Neural cell (in vitro differentiated cells): ENCODE data around the gene PAN3.

Source experiments
- EP300 ChIP-seq: fragments of 450-650 bp; conservative IDR thresholded peaks from 2 replicates; pipeline ENCODE4 v1.6.1; 2014; ENCODE audit warnings: antibody characterized with exemption, mild to moderate bottlenecking, moderate library complexity; ENCODE audit not compliant: poor library complexity, severe bottlenecking
- EZH2 ChIP-seq: fragments of 200-600, 300-800 bp; shearing (Covaris generic), sonication (generic); IDR thresholded peaks from 2 replicates; pipeline ENCODE4 v1.6.1; 2014; ENCODE audit warnings: antibody characterized with exemption, low read length, borderline replicate concordance, mild to moderate bottlenecking; ENCODE audit not compliant: insufficient read depth, poor library complexity, severe bottlenecking
- MXI1 ChIP-seq: fragments of 450-650 bp; conservative IDR thresholded peaks from 2 replicates; pipeline ENCODE4 v1.6.1; 2014; ENCODE audit warnings: antibody characterized with exemption, mild to moderate bottlenecking; ENCODE audit not compliant: poor library complexity, severe bottlenecking
- POLR2AphosphoS5 ChIP-seq: IDR thresholded peaks from 2 replicates; pipeline ENCODE4 v1.6.1; 2012
- SMC3 ChIP-seq: fragments of 450-650 bp; conservative IDR thresholded peaks from 2 replicates; pipeline ENCODE4 v1.6.1; 2014; ENCODE audit warnings: antibody characterized with exemption, mild to moderate bottlenecking, moderate library complexity; ENCODE audit not compliant: poor library complexity
- TAF1 ChIP-seq: IDR thresholded peaks from 2 replicates; pipeline ENCODE4 v1.6.1; 2012; ENCODE audit warnings: low read depth
- TF ChIP-seq, protein P1 (sequence below): fragments of 450-650 bp; IDR thresholded peaks from 2 replicates; pipeline ENCODE4 v1.5.1; 2014; ENCODE audit warnings: antibody characterized with exemption, mild to moderate bottlenecking, moderate library complexity; ENCODE audit not compliant: poor library complexity, severe bottlenecking
- TF ChIP-seq, protein P2 (sequence below): IDR thresholded peaks from 2 replicates; pipeline ENCODE4 v1.6.1; 2012; ENCODE audit warnings: borderline replicate concordance

DNA sequence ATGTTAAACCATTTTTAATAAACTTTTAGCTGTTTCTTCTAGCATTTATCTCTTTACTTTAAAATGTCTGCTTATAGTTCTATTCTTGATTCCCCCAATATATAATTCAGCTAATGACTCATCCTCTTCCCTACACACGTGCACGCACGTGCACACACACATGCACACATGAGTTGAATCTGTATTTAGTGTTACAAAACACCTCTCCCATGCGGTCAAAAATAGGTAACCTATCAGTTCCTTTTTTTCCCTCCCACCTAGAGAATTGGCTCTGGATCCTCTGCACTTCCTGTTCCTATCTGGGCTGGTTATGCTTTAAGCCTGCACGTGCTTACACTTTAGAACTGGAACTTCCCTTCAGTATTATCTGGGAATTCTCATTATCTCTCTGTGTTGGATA lies 144.1 kb downstream of the PAN3 start:
- TF ChIP-seq EZH2 = no peak
- no peak for TF ChIP-seq EP300
- TF ChIP-seq POLR2AphosphoS5 = no peak
- TF ChIP-seq, protein P1, sequence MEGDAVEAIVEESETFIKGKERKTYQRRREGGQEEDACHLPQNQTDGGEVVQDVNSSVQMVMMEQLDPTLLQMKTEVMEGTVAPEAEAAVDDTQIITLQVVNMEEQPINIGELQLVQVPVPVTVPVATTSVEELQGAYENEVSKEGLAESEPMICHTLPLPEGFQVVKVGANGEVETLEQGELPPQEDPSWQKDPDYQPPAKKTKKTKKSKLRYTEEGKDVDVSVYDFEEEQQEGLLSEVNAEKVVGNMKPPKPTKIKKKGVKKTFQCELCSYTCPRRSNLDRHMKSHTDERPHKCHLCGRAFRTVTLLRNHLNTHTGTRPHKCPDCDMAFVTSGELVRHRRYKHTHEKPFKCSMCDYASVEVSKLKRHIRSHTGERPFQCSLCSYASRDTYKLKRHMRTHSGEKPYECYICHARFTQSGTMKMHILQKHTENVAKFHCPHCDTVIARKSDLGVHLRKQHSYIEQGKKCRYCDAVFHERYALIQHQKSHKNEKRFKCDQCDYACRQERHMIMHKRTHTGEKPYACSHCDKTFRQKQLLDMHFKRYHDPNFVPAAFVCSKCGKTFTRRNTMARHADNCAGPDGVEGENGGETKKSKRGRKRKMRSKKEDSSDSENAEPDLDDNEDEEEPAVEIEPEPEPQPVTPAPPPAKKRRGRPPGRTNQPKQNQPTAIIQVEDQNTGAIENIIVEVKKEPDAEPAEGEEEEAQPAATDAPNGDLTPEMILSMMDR = no peak
- TF ChIP-seq SMC3 = no peak
- no peak for TF ChIP-seq MXI1
- TF ChIP-seq, protein P2, sequence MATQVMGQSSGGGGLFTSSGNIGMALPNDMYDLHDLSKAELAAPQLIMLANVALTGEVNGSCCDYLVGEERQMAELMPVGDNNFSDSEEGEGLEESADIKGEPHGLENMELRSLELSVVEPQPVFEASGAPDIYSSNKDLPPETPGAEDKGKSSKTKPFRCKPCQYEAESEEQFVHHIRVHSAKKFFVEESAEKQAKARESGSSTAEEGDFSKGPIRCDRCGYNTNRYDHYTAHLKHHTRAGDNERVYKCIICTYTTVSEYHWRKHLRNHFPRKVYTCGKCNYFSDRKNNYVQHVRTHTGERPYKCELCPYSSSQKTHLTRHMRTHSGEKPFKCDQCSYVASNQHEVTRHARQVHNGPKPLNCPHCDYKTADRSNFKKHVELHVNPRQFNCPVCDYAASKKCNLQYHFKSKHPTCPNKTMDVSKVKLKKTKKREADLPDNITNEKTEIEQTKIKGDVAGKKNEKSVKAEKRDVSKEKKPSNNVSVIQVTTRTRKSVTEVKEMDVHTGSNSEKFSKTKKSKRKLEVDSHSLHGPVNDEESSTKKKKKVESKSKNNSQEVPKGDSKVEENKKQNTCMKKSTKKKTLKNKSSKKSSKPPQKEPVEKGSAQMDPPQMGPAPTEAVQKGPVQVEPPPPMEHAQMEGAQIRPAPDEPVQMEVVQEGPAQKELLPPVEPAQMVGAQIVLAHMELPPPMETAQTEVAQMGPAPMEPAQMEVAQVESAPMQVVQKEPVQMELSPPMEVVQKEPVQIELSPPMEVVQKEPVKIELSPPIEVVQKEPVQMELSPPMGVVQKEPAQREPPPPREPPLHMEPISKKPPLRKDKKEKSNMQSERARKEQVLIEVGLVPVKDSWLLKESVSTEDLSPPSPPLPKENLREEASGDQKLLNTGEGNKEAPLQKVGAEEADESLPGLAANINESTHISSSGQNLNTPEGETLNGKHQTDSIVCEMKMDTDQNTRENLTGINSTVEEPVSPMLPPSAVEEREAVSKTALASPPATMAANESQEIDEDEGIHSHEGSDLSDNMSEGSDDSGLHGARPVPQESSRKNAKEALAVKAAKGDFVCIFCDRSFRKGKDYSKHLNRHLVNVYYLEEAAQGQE = no peak
- no peak for TF ChIP-seq TAF1
